HEK293T (cell line): Measurements from ENCODE around the gene SEMA4D.
"Not testable (repeated sequence)": the region's sequence is repeated elsewhere in the genome, so short reads cannot be mapped to it uniquely, and the experiment has no call there.

Experiments used
- CTCF ChIA-PET: fragments of 350-600 bp; formaldehyde crosslinking; extraction: SDS; loops from one replicate; lab custom pipeline; 2021; ENCODE audit warnings: antibody characterized with exemption, inconsistent platforms; lab: Yijun Ruan, JAX
- POLR2A ChIA-PET: fragments of 350-600 bp; formaldehyde crosslinking; extraction: SDS; loops from one replicate; lab custom pipeline; 2020; ENCODE audit warnings: antibody characterized with exemption, inconsistent platforms; lab: Yijun Ruan, JAX
- DNase-seq: peaks from one replicate; pipeline ENCODE4 v3.0.0; 2012; ENCODE audit warnings: mixed read lengths; ENCODE audit errors: extremely low spot score
- ARNT ChIP-seq: fragments of 450-650 bp; IDR thresholded peaks from 2 replicates; pipeline ENCODE4 v1.6.1; 2017; ENCODE audit warnings: mild to moderate bottlenecking
- BHLHE40 ChIP-seq: fragments of 450-650 bp; IDR thresholded peaks from 2 replicates; pipeline ENCODE4 v1.6.1; 2016; ENCODE audit warnings: mild to moderate bottlenecking, moderate library complexity, borderline replicate concordance
- CTBP1 ChIP-seq: fragments of 450-650 bp; IDR thresholded peaks from 2 replicates; pipeline ENCODE4 v1.6.1; 2016; ENCODE audit warnings: borderline replicate concordance
- ELF4 ChIP-seq: fragments of 450-650 bp; IDR thresholded peaks from 2 replicates; pipeline ENCODE4 v1.6.1; 2017; ENCODE audit warnings: antibody characterized with exemption
- FOXA1 ChIP-seq: fragments of 450-650 bp; IDR thresholded peaks from 2 replicates; pipeline ENCODE4 v1.6.1; 2016; ENCODE audit warnings: mild to moderate bottlenecking
- FOXK2 ChIP-seq: fragments of 450-650 bp; IDR thresholded peaks from 2 replicates; pipeline ENCODE4 v1.6.1; 2016; ENCODE audit warnings: mild to moderate bottlenecking
- FOXM1 ChIP-seq: fragments of 450-650 bp; IDR thresholded peaks from 2 replicates; pipeline ENCODE4 v1.6.1; 2017; ENCODE audit warnings: mild to moderate bottlenecking, borderline replicate concordance
- HDGF ChIP-seq: fragments of 450-650 bp; IDR thresholded peaks from 2 replicates; pipeline ENCODE4 v1.6.1; 2017; ENCODE audit warnings: antibody characterized with exemption, borderline replicate concordance
- L3MBTL2 ChIP-seq: fragments of 450-650 bp; conservative IDR thresholded peaks from 2 replicates; pipeline ENCODE4 v1.6.1; 2016; ENCODE audit warnings: mild to moderate bottlenecking
- LEF1 ChIP-seq: fragments of 450-650 bp; IDR thresholded peaks from 2 replicates; pipeline ENCODE4 v1.6.1; 2017; ENCODE audit warnings: mild to moderate bottlenecking, borderline replicate concordance
- NFRKB ChIP-seq: fragments of 450-650 bp; IDR thresholded peaks from 2 replicates; pipeline ENCODE4 v1.6.1; 2016; ENCODE audit warnings: mild to moderate bottlenecking, moderate library complexity
- SP1 ChIP-seq: fragments of 450-650 bp; IDR thresholded peaks from 2 replicates; pipeline ENCODE4 v1.6.1; 2017
- SUZ12 ChIP-seq: fragments of 450-650 bp; IDR thresholded peaks from 2 replicates; pipeline ENCODE4 v1.6.1; 2016; ENCODE audit warnings: mild to moderate bottlenecking
- TARDBP ChIP-seq: fragments of 450-650 bp; IDR thresholded peaks from 2 replicates; pipeline ENCODE4 v1.6.1; 2016
- ZNF384 ChIP-seq: fragments of 450-650 bp; IDR thresholded peaks from 2 replicates; pipeline ENCODE4 v1.6.1; 2016
- TF ChIP-seq, protein P1 (sequence below): fragments of 450-650 bp; IDR thresholded peaks from 2 replicates; pipeline ENCODE4 v1.6.1; 2016

Gene SEMA4D

DNA sequence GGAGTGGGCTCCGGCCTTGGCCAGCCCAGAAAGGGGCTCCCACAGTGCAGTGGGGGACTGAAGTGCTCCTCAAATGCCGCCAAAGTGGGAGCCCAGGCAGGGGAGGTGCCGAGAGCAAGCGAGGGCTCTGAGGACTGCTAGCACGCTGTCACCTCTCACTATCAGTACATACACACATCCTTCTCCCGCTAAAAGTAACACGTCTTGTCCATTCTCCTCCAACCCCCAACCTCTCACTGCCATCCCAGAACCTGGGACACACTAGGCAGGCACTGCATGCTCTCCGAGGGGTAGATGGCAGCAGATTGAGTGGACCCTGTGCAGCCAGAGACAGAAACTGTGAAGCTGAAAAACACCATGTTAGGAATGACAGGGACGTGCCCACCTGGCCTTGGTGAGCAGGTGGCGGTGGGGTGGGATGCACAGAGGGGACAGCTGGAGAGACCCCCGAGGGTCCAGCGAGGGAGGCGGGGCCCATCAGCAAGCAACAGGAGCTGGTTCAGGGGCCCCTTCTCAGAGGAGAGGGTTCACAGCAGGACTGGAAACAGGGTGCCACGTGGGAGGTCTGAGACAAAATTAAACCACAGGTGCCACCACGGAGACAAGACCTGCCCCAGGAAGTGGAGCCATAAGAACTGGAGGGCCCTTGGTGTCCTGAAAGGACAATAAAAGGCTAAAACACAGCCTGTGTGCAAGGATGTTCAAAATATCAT lies 16.9 kb downstream of the SEMA4D start:
- no peak for DNase-seq
- TF ChIP-seq, protein P1, sequence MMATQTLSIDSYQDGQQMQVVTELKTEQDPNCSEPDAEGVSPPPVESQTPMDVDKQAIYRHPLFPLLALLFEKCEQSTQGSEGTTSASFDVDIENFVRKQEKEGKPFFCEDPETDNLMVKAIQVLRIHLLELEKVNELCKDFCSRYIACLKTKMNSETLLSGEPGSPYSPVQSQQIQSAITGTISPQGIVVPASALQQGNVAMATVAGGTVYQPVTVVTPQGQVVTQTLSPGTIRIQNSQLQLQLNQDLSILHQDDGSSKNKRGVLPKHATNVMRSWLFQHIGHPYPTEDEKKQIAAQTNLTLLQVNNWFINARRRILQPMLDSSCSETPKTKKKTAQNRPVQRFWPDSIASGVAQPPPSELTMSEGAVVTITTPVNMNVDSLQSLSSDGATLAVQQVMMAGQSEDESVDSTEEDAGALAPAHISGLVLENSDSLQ = no peak
- no peak for TF ChIP-seq ARNT
- no peak for TF ChIP-seq CTBP1
- TF ChIP-seq L3MBTL2 = no peak
- no peak for TF ChIP-seq HDGF
- no peak for TF ChIP-seq FOXA1
- TF ChIP-seq FOXM1 = no peak
- TF ChIP-seq TARDBP = no peak
- no peak for TF ChIP-seq SP1
- no peak for TF ChIP-seq ELF4
- no peak for TF ChIP-seq BHLHE40
- TF ChIP-seq FOXK2 = no peak
- no peak for TF ChIP-seq LEF1
- CTCF ChIA-PET = no interaction called here
- POLR2A ChIA-PET = no interaction called here

DNA sequence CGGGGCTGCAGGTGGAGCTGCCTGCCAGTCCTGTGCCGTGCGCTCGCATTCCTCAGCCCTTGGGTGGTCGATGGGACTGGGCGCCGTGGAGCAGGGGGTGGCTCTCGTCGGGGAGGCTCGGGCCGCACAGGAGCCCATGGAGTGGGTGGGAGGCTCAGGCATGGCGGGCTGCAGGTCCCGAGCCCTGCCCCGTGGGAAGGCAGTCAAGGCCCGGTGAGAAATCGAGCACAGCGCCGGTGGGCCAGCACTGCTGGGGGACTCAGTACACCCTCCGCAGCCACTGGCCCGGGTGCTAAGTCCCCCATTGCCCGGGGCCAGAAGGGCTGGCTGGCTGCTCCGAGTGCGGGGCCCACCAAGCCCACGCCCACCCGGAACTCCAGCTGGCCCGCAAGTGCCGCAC lies 17.5 kb downstream of the SEMA4D start:
- POLR2A ChIA-PET, DNase-seq, CTCF ChIA-PET: not testable (repeated sequence)

- DNase-seq, POLR2A ChIA-PET: not testable (repeated sequence)
- CTCF ChIA-PET = interaction anchor here (0.6 kb wide), 1 partner anchor 79 kb away, joined by 3 read pairs; no protein-coding TSS in a partner anchor
Measured at GRCh38 chr9:89479669-89480011, 18.3 kb downstream of the SEMA4D start.

GRCh38 chr9:89478821-89479668 lies 18.9 kb downstream of the SEMA4D start:
- no peak for TF ChIP-seq SP1
- no peak for TF ChIP-seq ELF4
- no peak for TF ChIP-seq FOXA1
- TF ChIP-seq FOXM1 = no peak
- TF ChIP-seq CTBP1 = no peak
- TF ChIP-seq SUZ12 = no peak
- TF ChIP-seq TARDBP = no peak
- no peak for TF ChIP-seq BHLHE40
- TF ChIP-seq, protein P1 = no peak
- no peak for TF ChIP-seq LEF1
- CTCF ChIA-PET = interaction anchor here (0.6 kb wide), 1 partner anchor 79 kb away, joined by 3 read pairs; no protein-coding TSS in a partner anchor
- POLR2A ChIA-PET = no interaction called here
- DNase-seq = no peak

DNA sequence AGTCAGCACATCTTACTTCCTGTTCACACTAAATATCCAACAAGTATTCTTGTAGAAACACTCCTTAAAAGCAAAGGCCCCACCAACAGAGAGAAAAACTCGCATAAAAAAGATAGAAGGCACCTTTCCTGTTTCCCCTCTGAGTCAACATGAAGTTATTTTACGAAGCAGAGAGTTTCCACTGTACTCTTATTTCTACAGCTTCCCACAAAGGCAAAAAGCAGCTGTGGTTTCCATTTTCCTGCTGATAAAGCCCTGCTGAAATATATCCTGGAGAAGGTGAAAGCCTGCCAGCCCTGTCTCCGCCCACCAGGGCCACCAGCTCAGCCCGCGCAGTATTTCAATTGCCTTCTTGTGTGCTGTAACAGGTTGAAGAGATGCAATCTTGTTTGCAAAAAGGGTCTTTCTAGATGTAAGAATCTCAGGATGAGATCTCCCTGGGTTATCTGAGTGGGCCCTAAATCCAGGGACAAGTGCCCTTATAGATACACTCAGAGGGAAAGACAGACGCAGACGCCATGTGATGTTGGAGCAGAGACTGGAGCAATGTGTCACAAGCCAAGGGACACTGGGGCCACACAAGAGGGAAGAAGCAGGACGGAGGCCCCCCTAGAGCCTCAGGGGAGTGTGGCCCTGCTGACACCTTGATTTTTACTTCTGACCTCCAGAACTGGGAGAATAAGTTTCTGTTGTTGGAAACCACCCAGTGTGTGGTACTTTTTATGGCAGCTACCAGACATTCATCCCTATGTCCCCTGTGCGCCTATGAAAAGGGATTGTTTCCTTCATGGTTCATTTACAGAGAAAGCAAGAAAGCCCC lies 19.9 kb downstream of the SEMA4D start:
- no peak for DNase-seq
- POLR2A ChIA-PET = no interaction called here
- TF ChIP-seq SP1 (no peak), NFRKB (no peak), HDGF (no peak), ZNF384 (no peak), FOXK2 (no peak), FOXM1 (no peak), FOXA1 (no peak), ELF4 (no peak), TARDBP (no peak)
- CTCF ChIA-PET = no interaction called here

- POLR2A ChIA-PET = no interaction called here
- CTCF ChIA-PET = no interaction called here
- no peak for TF ChIP-seq HDGF
- no peak for TF ChIP-seq SP1
- TF ChIP-seq NFRKB = no peak
- TF ChIP-seq FOXK2 = no peak
- TF ChIP-seq CTBP1 = no peak
- no peak for TF ChIP-seq FOXM1
- no peak for TF ChIP-seq TARDBP
- no peak for TF ChIP-seq ZNF384
- TF ChIP-seq BHLHE40 = no peak
- TF ChIP-seq, protein P1 = no peak
- TF ChIP-seq FOXA1 = no peak
- TF ChIP-seq LEF1 = no peak
- no peak for DNase-seq
Measured at GRCh38 chr9:89477384-89477783, 20.5 kb downstream of the SEMA4D start.
